Measurements from ENCODE around the gene DBN1. TPM values are rescaled to one million over a fixed set of nuclear protein-coding genes. Genes with fewer than 3 reads are reported as not detected.
A peak's percentile ranks its signal among the peaks of the same experiment; 100 is the strongest.

DBN1 gene
- total RNA-seq, 6 donors from 2014 or later, result 17.0 to 55.6 (median 30.1) TPM

GRCh38 chr5:177450667-177451424 lies 22.6 kb downstream of the DBN1 start:
- no peak overlapping the region for H3K27ac ChIP-seq
- H3K27me3 ChIP-seq, result peaks cover 0 to 15% (median 5%) of the 10 kb centered on the region in 4 donors
- no peak for DNase-seq
- no peak overlapping the region for H3K4me3 ChIP-seq
- TF ChIP-seq POLR2AphosphoS5 (IDR thresholded peaks at IDR 0.05) (no peak), EP300 (IDR thresholded peaks at IDR 0.05) (no peak), CTCF (IDR thresholded peaks at IDR 0.05) (no peak), POLR2A (IDR thresholded peaks at IDR 0.05) (no peak)
- H3K9me3 ChIP-seq, result no peaks in the 10 kb centered on the region
- WGBS, 2 donors, result 85 to 87% methylated on average over 5 to 9 of the region's 10 CpGs
- H3K4me1 ChIP-seq, result peaks cover 37 to 47% (median 44%) of the 10 kb centered on the region in 4 donors
- ATAC-seq (ENCODE audit: low FRiP score in 2 of 2), result no peak
- H3K36me3 ChIP-seq, result no peaks in the 10 kb centered on the region

GRCh38 chr5:177449140-177450061 lies 24.0 kb downstream of the DBN1 start:
- DNase-seq (no peak), ATAC-seq (ENCODE audit: low FRiP score in 2 of 2) (no peak)
- Histone ChIP-seq H3K27me3 (peaks cover 0 to 15% (median 5%) of the 10 kb centered on the region in 4 donors), H3K36me3 (no peaks in the 10 kb centered on the region), H3K4me1 (peaks cover 30 to 40% (median 34%) of the 10 kb centered on the region in 4 donors), H3K9me3 (no peaks in the 10 kb centered on the region), H3K27ac (no peak overlapping the region), H3K4me3 (no peak overlapping the region)
- TF ChIP-seq POLR2A (IDR thresholded peaks at IDR 0.05), result no peak
- no peak for TF ChIP-seq EP300 (IDR thresholded peaks at IDR 0.05)
- no peak for TF ChIP-seq POLR2AphosphoS5 (IDR thresholded peaks at IDR 0.05)
- TF ChIP-seq CTCF (IDR thresholded peaks at IDR 0.05), result no peak
- whole genome bisulfite sequencing, 2 donors, result 91 to 93% methylated on average over 8 to 17 of the region's 18 CpGs

GRCh38 chr5:177448244-177448950 lies 25.0 kb downstream of the DBN1 start:
- Histone ChIP-seq H3K4me3 (no peak overlapping the region), H3K27me3 (peaks cover 0 to 15% (median 5%) of the 10 kb centered on the region in 4 donors), H3K4me1 (peaks cover 23 to 31% (median 25%) of the 10 kb centered on the region in 4 donors), H3K9me3 (no peaks in the 10 kb centered on the region), H3K27ac (no peak overlapping the region), H3K36me3 (no peaks in the 10 kb centered on the region)
- ATAC-seq (ENCODE audit: low FRiP score in 2 of 2) (no peak), DNase-seq (no peak)
- no peak for TF ChIP-seq POLR2A (IDR thresholded peaks at IDR 0.05)
- TF ChIP-seq CTCF (IDR thresholded peaks at IDR 0.05), result no peak
- TF ChIP-seq EP300 (IDR thresholded peaks at IDR 0.05), result no peak
- TF ChIP-seq POLR2AphosphoS5 (IDR thresholded peaks at IDR 0.05), result no peak
- WGBS, 2 donors, result 73% methylated on average over 6 of the region's 6 CpGs

GRCh38 chr5:177447611-177448243 lies 25.7 kb downstream of the DBN1 start:
- Histone ChIP-seq H3K4me1 (peaks cover 22 to 31% (median 24%) of the 10 kb centered on the region in 4 donors), H3K9me3 (no peaks in the 10 kb centered on the region), H3K27ac (no peak overlapping the region), H3K4me3 (peak overlapping the region in 3 of 4 donors; percentile 55 to 69 (median 65)), H3K36me3 (peaks cover 0 to under 1% (median 0%) of the 10 kb centered on the region in 4 donors), H3K27me3 (peaks cover 0 to 15% (median 5%) of the 10 kb centered on the region in 4 donors)
- WGBS, 2 donors, result 14 to 38% methylated on average over 8 to 19 of the region's 23 CpGs
- DNase-seq (peak; percentile 64 to 81), ATAC-seq (ENCODE audit: low FRiP score in 2 of 2) (peak in 1 of 2 donors; percentile 20)
- TF ChIP-seq CTCF (IDR thresholded peaks at IDR 0.05) (no peak), EP300 (IDR thresholded peaks at IDR 0.05) (no peak)
